Mucosa of descending colon (tissue), 3 donors: ENCODE data around the gene SDCBP2. TPM values are rescaled to one million over a fixed set of nuclear protein-coding genes. Genes with fewer than 3 reads are reported as not detected.

Experiments used
- ATAC-seq: fragments of 200-7000 bp; cut with Tn5 transposase; one replicate; pipeline ENCODE4 v1.9.1; 2020; ENCODE audit warnings: mild to moderate bottlenecking, moderate library complexity
- DNase-seq, 3 donors: peaks; one replicate each; pipeline ENCODE4 v3.0.0-alpha.2; 2020
- H3K36me3 ChIP-seq: fragments of 200-600 bp; one replicate; pipeline ENCODE4 v1.8.0; 2021; ENCODE audit warnings: low read depth, mild to moderate bottlenecking
- H3K4me1 ChIP-seq: fragments of 200-600 bp; one replicate; pipeline ENCODE4 v1.8.0; 2021; ENCODE audit warnings: low read depth, mild to moderate bottlenecking
- H3K4me3 ChIP-seq: fragments of 200-600 bp; one replicate; pipeline ENCODE4 v1.8.0; 2021; ENCODE audit warnings: mild to moderate bottlenecking
- H3K9me3 ChIP-seq: fragments of 200-600 bp; one replicate; pipeline ENCODE4 v1.8.0; 2021; ENCODE audit warnings: mild to moderate bottlenecking
- CTCF ChIP-seq: fragments of 200-600 bp; IDR thresholded peaks from one replicate; pipeline ENCODE4 v1.8.0; 2022; ENCODE audit warnings: antibody characterized with exemption, mild to moderate bottlenecking
- intact Hi-C, 2 donors: fragments of 100-400 bp; cut with DNase I in 1 of 2; cut with micrococcal nuclease in 1 of 2; formaldehyde crosslinking; loops; one replicate each; pipeline versions ENCODE4 v1.11.0 to v1.11.1; 2022; cut with DNase I, micrococcal nuclease
- total RNA-seq, 3 donors: library from RNA; stranded (reverse); fragmentation: NEBNext Ultra II Directional in 2 of 3; extraction: Animal tissue kit (Norgen Biotek cat#: 25700) in 2 of 3; gene quantifications; one replicate each; pipeline versions ENCODE4 v1.2.1 to v1.2.4, GENCODE V29; 2021 to 2023
- donor health status: DM: no; HTN: no; CAD: no; lungs with moderate emphysema.
- donor health status: DM: no; HTN: no; CAD: no.
- donor health status: DM: no; HTN: yes; CAD: no.

Gene SDCBP2
- total RNA-seq, 3 donors from 2014 or later: 165 to 447 (median 320) TPM

DNA sequence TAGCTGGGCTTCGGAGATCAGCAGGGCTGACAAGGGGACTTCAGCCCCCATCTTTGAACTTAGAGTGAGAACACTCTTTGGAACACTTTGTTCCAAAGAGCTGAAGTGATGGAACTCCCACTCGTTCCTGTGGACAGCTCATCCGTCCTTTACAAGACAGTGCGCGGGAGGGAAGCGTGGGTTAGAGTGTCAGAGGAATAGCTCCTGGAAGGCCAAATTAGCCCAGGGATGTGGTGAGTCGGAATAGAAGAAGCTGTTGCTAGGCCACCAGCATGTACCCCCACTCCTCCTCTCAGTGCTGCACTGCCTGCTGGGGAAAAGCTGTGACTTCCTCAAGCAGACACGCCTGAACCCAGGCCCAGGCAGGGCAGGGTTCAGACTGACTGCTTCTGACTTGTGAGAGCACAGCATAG lies 1.7 kb downstream of the SDCBP2 start:
- ATAC-seq (no peak), DNase-seq (peak; percentile 49 to 63 (median 59))
- Histone ChIP-seq H3K4me3 (no peak overlapping the region), H3K36me3 (no peaks in the 10 kb centered on the region), H3K9me3 (no peaks in the 10 kb centered on the region), H3K4me1 (peaks cover 41% of the 10 kb centered on the region)
- intact Hi-C loops: loop anchor here (5.0 kb wide), 2 partner anchors 50 to 65 kb away; partner anchors contain the start of gene FKBP1A (in 1 of the 2)
- no peak for TF ChIP-seq CTCF

GRCh38 chr20:1326031-1326930 lies 2.7 kb downstream of the SDCBP2 start:
- Histone ChIP-seq H3K4me1 (peaks cover 41% of the 10 kb centered on the region), H3K36me3 (no peaks in the 10 kb centered on the region), H3K4me3 (peak overlapping the region; percentile 60), H3K9me3 (no peaks in the 10 kb centered on the region)
- no peak for TF ChIP-seq CTCF
- intact Hi-C loops: loop anchor here (5.0 kb wide), 2 partner anchors 51 to 66 kb away; partner anchors contain the start of gene FKBP1A (in 1 of the 2)
- DNase-seq (peak in 1 of 3 donors; percentile 53), ATAC-seq (no peak)

DNA sequence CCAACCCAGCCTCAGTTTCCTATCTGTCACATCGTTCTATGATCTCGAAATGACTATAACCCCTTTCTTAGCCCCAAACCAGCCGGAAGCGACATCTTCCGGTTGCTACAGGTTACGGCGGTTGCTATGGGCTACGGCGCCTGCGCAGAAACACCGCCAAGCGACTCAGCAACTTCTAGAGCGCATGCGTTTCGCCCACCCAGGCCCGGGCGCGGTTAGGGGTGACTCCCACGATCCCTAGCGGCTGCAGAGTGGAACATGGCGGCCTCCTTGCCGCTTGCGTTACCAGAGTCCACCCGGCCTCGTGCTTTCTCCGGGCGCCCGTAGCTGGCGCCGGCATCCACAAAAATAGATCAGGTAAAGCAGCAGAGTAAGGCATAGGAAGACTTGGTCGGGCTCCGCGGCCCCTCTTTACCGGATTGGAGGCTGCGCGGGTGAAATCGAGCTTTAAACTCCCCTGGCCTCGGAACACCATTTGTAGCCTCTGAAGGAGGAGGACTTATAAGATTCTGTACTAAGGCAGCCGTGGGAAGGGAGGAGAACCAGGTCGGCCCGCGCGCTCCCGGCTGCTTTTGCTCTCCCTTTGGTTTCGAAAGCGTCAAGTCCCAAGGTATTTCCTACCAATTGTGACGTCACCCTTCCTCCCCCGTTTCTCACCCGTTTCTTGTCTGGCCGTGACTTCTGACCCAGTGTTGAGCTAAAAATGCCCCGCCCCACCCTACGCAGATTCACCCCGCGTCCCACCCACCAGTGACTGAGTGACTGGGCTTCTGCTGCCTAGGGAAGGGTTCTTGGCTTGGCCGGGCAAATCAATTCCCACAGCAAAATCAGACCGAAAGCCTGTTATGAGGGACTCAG lies 3.5 kb downstream of the SDCBP2 start:
- peaks cover 35% of the 10 kb centered on the region for H3K4me1 ChIP-seq
- H3K36me3 ChIP-seq: no peaks in the 10 kb centered on the region
- ATAC-seq (peak; percentile 73), DNase-seq (peak; percentile 97 to 99 (median 97))
- intact Hi-C loops: loop anchor here (5.0 kb wide), 2 partner anchors 52 to 67 kb away; partner anchors contain the start of gene FKBP1A (in 1 of the 2)
- no peak for TF ChIP-seq CTCF
- H3K9me3 ChIP-seq: no peaks in the 10 kb centered on the region
- peak overlapping the region; percentile 60 for H3K4me3 ChIP-seq

- H3K9me3 ChIP-seq: no peaks in the 10 kb centered on the region
- H3K4me1 ChIP-seq: peaks cover 29% of the 10 kb centered on the region
- DNase-seq (no peak), ATAC-seq (no peak)
- TF ChIP-seq CTCF: no peak
- intact Hi-C loops: loop anchor here (5.0 kb wide), 2 partner anchors 53 to 68 kb away; partner anchors contain the start of gene FKBP1A (in 1 of the 2)
- peak overlapping the region; percentile 60 for H3K4me3 ChIP-seq
- no peaks in the 10 kb centered on the region for H3K36me3 ChIP-seq
These were observed 4.3 kb downstream of the SDCBP2 start for GRCh38 chr20:1324598-1325172.
